Ovary (tissue), 3 donors: ENCODE measurements around the gene CLASP1.

Experiments
- POLR2A ChIP-seq: fragments of 450-650 bp; IDR thresholded peaks from one replicate; pipeline ENCODE4 v1.6.1; 2017; ENCODE audit warnings: antibody characterized with exemption, mild to moderate bottlenecking, moderate library complexity
- TF ChIP-seq, protein P1 (sequence below), 3 donors: fragments of 450-650 bp in 2 of 3; fragments of 200-600 bp in 1 of 3; IDR thresholded peaks; one replicate each; pipeline versions ENCODE4 v1.5.1 to v1.8.0; 2016 to 2022; ENCODE audit warnings: antibody characterized with exemption in 3 of 3, mild to moderate bottlenecking in 1 of 3
- donor health status: DM: no; HTN: no; CAD: no.

DNA sequence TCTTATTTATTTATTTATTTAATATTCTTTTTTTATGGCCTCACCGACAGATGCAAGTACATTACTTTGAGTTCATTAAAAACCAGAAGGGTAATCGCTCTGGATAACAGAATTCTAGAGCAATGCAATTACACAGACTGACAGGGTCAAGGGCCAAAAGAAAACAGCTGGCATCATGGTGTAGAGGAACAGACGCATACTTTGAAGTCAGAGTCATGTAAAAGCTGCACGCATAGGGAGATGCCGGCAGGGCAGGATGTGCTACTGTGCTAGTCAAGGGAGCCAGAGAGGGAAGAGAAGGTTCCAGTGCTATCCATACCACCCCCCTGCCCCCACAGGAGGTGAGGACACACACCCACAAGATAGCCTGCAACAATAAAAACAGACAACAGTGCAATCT lies 249.1 kb downstream of the CLASP1 start:
- TF ChIP-seq, protein P1, sequence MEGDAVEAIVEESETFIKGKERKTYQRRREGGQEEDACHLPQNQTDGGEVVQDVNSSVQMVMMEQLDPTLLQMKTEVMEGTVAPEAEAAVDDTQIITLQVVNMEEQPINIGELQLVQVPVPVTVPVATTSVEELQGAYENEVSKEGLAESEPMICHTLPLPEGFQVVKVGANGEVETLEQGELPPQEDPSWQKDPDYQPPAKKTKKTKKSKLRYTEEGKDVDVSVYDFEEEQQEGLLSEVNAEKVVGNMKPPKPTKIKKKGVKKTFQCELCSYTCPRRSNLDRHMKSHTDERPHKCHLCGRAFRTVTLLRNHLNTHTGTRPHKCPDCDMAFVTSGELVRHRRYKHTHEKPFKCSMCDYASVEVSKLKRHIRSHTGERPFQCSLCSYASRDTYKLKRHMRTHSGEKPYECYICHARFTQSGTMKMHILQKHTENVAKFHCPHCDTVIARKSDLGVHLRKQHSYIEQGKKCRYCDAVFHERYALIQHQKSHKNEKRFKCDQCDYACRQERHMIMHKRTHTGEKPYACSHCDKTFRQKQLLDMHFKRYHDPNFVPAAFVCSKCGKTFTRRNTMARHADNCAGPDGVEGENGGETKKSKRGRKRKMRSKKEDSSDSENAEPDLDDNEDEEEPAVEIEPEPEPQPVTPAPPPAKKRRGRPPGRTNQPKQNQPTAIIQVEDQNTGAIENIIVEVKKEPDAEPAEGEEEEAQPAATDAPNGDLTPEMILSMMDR (IDR thresholded peaks at IDR 0.05) = no peak
- no peak for TF ChIP-seq POLR2A
